T-cell (primary cell): ENCODE measurements around the gene MS4A1. TPM values are rescaled to one million over a fixed set of nuclear protein-coding genes. Genes with fewer than 3 reads are reported as not detected.

Experiments used
- ATAC-seq, 4 experiments: fragments of 200-7000 bp in 3 of 4; fragments of 150-1000 bp in 1 of 4; cut with Tn5 transposase; replicated peaks in 1 of 4; 1 replicate in 3 of 4; 2 replicates in 1 of 4; pipeline ENCODE4 v1.10.0; 2021; ENCODE audit warnings: moderate library complexity in 3 of 4, mild to moderate bottlenecking in 2 of 4, moderate number of reproducible peaks in 1 of 4
- CTCF ChIA-PET, 2 donors: fragments of 300-600 bp; sonication (Branson Sonifier 250); formaldehyde crosslinking; loops; one replicate each; lab custom pipeline; 2022; ENCODE audit warnings: antibody characterized with exemption in 2 of 2; lab: Charles Lee
- POLR2A ChIA-PET, 2 donors: fragments of 300-600 bp; sonication (Branson Sonifier 250); formaldehyde crosslinking; loops; one replicate each; lab custom pipeline; 2022; ENCODE audit warnings: antibody characterized with exemption in 2 of 2; lab: Charles Lee
- DNase-seq, 35 experiments: peaks; one replicate each; pipeline versions ENCODE4 v3.0.0 to v3.0.0-alpha.2; 2013 to 2023
- H3K27ac ChIP-seq: one replicate; pipeline ENCODE4 v1.5.1; 2013; ENCODE audit warnings: low read length
- H3K27me3 ChIP-seq, 2 experiments: replicated peaks in 1 of 2; 1 replicate in 1 of 2; 2 replicates in 1 of 2; pipeline versions ENCODE4 v1.6.1 to v1.7.0; 2013; ENCODE audit warnings: low read length in 1 of 2, mixed read lengths in 1 of 2; ENCODE audit not compliant: control insufficient read depth in 2 of 2, insufficient read depth in 2 of 2; ENCODE audit errors: extremely low read depth in 1 of 2
- H3K36me3 ChIP-seq, 2 donors: 1 replicate in 1 of 2; 2 replicates in 1 of 2; pipeline versions ENCODE4 v1.6.1 to v1.7.0; 2013; ENCODE audit warnings: low read length in 1 of 2; ENCODE audit not compliant: control insufficient read depth in 2 of 2, insufficient read depth in 1 of 2; ENCODE audit errors: extremely low read depth in 1 of 2
- H3K4me1 ChIP-seq, 2 experiments: 1 replicate in 1 of 2; 2 replicates in 1 of 2; pipeline versions ENCODE4 v1.6.1 to v1.7.0; 2013; ENCODE audit warnings: low read length in 2 of 2, mixed read lengths in 1 of 2; ENCODE audit not compliant: insufficient read depth in 2 of 2, control insufficient read depth in 1 of 2; ENCODE audit errors: extremely low read depth in 1 of 2
- H3K4me3 ChIP-seq, 2 donors: 1 replicate in 1 of 2; 2 replicates in 1 of 2; pipeline versions ENCODE4 v1.5.1 to v1.7.0; 2013; ENCODE audit warnings: mild to moderate bottlenecking in 2 of 2, low read length in 1 of 2, moderate library complexity in 1 of 2; ENCODE audit not compliant: control insufficient read depth in 1 of 2; ENCODE audit errors: extremely low read depth in 1 of 2
- H3K9me3 ChIP-seq: 2 replicates; pipeline ENCODE4 v1.7.0; 2013
- H3K27ac Mint-ChIP-seq, 2 donors: one replicate each; pipeline ENCODE4 v1.8.0; 2020 to 2021; ENCODE audit warnings: mild to moderate bottlenecking in 2 of 2, mixed read lengths in 2 of 2
- H3K27me3 Mint-ChIP-seq, 2 donors: one replicate each; pipeline ENCODE4 v1.8.0; 2021 to 2022; ENCODE audit warnings: mixed read lengths in 2 of 2
- H3K36me3 Mint-ChIP-seq: one replicate; pipeline ENCODE4 v1.8.0; 2021; ENCODE audit warnings: mixed read lengths
- H3K4me1 Mint-ChIP-seq, 3 donors: one replicate each; pipeline ENCODE4 v1.8.0; 2020 to 2022; ENCODE audit warnings: mixed read lengths in 3 of 3, mild to moderate bottlenecking in 1 of 3
- H3K4me3 Mint-ChIP-seq, 3 donors: one replicate each; pipeline ENCODE4 v1.8.0; 2020 to 2022; ENCODE audit warnings: mild to moderate bottlenecking in 3 of 3, mixed read lengths in 3 of 3, moderate library complexity in 3 of 3
- H3K9me3 Mint-ChIP-seq, 3 donors: one replicate each; pipeline ENCODE4 v1.8.0; 2020 to 2022; ENCODE audit warnings: mixed read lengths in 3 of 3
- WGBS: methylation state at CpG from one replicate; pipeline ENCODE4 v1.1.5; 2013; ENCODE audit warnings: missing lambda C conversion rate; ENCODE audit not compliant: insufficient coverage; 5-methylcytosine and 5-hydroxymethylcytosine counted together
- total RNA-seq, 35 experiments: library from RNA in 6 of 35; stranded (reverse) in 6 of 35; fragments of 120-200 nt in 1 of 35; gene quantifications; one replicate each; pipeline versions ENCODE4 v1.2.1 to v1.2.4 and lab custom pipeline; 2013 to 2026

MS4A1 gene
- 10 to 100 TPM in 4 of 5 donors, 1 to 10 TPM in 1; 5.6 to 54.1 (median 14.5) TPM for total RNA-seq
- 35.8 TPM for total RNA-seq (2013)
- 0.05 to 28.1 (median 4.2) reads per million in 29 experiments for total RNA-seq (lab: John Stamatoyannopoulos, UW)

DNA sequence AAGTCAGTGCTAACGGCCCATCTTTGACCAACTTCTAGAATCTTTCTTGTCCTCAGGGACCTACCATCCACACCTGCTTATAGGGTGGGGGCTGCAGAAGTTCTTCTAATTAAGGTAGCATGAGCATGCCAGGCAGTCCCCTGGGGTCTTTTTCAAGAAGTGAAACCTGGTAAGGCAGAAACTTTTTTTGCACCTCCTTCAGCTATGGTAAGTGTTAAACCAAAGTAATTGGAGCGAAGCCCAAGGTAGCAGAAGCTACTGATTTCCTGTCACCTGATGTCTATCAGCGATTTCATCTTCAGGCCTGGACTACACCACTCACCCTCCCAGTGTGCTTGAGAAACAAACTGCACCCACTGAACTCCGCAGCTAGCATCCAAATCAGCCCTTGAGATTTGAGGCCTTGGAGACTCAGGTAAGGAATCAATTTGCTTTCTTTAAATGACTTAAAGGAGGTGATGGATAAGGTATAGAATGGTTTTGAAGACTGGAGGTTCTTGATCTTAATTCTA, at the start of gene MS4A1:
MS4A1 (plus strand) TSS at position 317 of the 512 bp plus-strand sequence. CDS start 6,528 bp downstream, outside the sequence.
- peaks cover 2 to 6% of the 10 kb centered on the region in 2 donors for H3K27me3 Mint-ChIP-seq
- peak within 1 kb of the TSS; percentile 45 to 70 for H3K27ac Mint-ChIP-seq
- no peaks in the 10 kb centered on the region for H3K9me3 ChIP-seq
- no peaks in the 10 kb centered on the region for H3K36me3 Mint-ChIP-seq
- peak within 1 kb of the TSS; percentile 60 for H3K27ac ChIP-seq
- 33% methylated on average over 1 of the region's 4 CpGs for WGBS
- peak within 1 kb of the TSS in 1 of 2 donors; percentile 3 for H3K4me3 ChIP-seq
- peaks cover 0 to 6% of the 10 kb centered on the region in 2 experiments for H3K4me1 ChIP-seq
- peaks cover 0 to 27% (median 8%) of the 10 kb centered on the region in 3 donors for H3K4me1 Mint-ChIP-seq
- peak within 1 kb of the TSS in 2 of 3 donors; percentile 21 to 42 for H3K4me3 Mint-ChIP-seq
- H3K27me3 ChIP-seq = no peaks in the 10 kb centered on the region
- H3K36me3 ChIP-seq = no peaks in the 10 kb centered on the region
- DNase-seq (peak in 2 of 35 experiments; percentile 9 to 42), ATAC-seq (peak; percentile 13 to 60 (median 36))
- H3K9me3 Mint-ChIP-seq = peaks cover 0 to under 1% (median 0%) of the 10 kb centered on the region in 3 donors
- ChIA-PET CTCF (no interaction called here), POLR2A (no interaction called here)

DNA sequence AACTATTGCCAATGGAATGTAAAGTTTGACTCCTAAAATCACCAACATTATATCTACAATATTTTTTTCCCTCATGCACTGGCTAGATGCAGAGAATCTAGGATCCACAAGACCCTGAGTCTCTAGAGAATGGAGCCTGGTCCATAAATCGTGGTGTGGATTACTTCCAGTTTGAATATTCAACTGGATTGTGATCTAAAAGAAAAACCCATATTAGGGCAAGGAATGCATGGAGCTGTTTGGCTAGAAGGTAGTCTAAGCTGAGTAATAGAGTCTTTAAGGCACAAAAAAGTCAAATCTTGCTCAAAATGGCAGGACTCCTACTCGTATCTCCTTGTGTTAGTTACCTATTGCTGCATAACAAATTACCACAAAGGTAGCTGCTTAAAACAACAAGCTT, 35.6 kb upstream of the MS4A1 start:
- H3K36me3 Mint-ChIP-seq = no peaks in the 10 kb centered on the region
- CTCF ChIA-PET = interaction anchor here in 1 of 2 donors (0.6 kb wide), 1 partner anchor 56 kb away, joined by 3 read pairs; no protein-coding TSS in a partner anchor
- Histone ChIP-seq H3K27ac (no peak overlapping the region), H3K4me3 (no peak overlapping the region), H3K36me3 (no peaks in the 10 kb centered on the region), H3K4me1 (no peaks in the 10 kb centered on the region), H3K9me3 (no peaks in the 10 kb centered on the region), H3K27me3 (peaks cover 0 to 5% of the 10 kb centered on the region in 2 experiments)
- ATAC-seq (no peak), DNase-seq (no peak)
- POLR2A ChIA-PET = interaction anchor here in 1 of 2 donors (0.6 kb wide), 1 partner anchor 805 kb away, joined by 3 read pairs; no protein-coding TSS in a partner anchor
- WGBS = 0% methylated on average over 1 of the region's 2 CpGs
- no peak overlapping the region for H3K4me3 Mint-ChIP-seq
- no peak overlapping the region for H3K27ac Mint-ChIP-seq
- no peaks in the 10 kb centered on the region for H3K9me3 Mint-ChIP-seq
- no peaks in the 10 kb centered on the region for H3K4me1 Mint-ChIP-seq
- H3K27me3 Mint-ChIP-seq = peaks cover 14 to 17% of the 10 kb centered on the region in 2 donors

DNA sequence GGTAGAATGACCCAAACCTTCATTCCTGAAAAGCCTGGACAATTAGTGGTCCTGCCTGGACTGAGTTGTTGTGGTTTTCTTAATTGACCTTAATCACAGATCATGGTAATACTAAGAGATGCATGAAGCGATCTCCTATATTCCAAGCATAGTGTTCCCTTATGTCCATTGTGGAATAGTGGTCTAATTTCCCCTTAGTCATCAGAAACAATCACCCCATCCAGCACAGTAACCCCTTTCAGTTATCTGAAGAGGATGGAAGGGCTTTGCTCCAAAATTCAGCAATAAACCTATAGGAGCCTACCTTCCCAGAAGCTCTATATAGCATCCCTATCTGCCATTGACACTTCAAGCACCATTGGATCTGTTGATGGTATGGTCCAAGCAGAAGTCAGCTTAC, 33.0 kb upstream of the MS4A1 start:
- Mint-ChIP-seq H3K4me3 (no peak overlapping the region), H3K36me3 (no peaks in the 10 kb centered on the region), H3K9me3 (no peaks in the 10 kb centered on the region), H3K27ac (no peak overlapping the region), H3K27me3 (peaks cover 3 to 13% of the 10 kb centered on the region in 2 donors), H3K4me1 (no peaks in the 10 kb centered on the region)
- WGBS = no CpG with 5 or more reads among the region's 1 CpG
- DNase-seq (no peak), ATAC-seq (no peak)
- H3K27me3 ChIP-seq = peaks cover 0 to 2% of the 10 kb centered on the region in 2 experiments
- no peaks in the 10 kb centered on the region for H3K4me1 ChIP-seq
- no peaks in the 10 kb centered on the region for H3K36me3 ChIP-seq
- H3K9me3 ChIP-seq = no peaks in the 10 kb centered on the region
- no peak overlapping the region for H3K4me3 ChIP-seq
- POLR2A ChIA-PET = no interaction called here
- no peak overlapping the region for H3K27ac ChIP-seq
- CTCF ChIA-PET = no interaction called here

DNA sequence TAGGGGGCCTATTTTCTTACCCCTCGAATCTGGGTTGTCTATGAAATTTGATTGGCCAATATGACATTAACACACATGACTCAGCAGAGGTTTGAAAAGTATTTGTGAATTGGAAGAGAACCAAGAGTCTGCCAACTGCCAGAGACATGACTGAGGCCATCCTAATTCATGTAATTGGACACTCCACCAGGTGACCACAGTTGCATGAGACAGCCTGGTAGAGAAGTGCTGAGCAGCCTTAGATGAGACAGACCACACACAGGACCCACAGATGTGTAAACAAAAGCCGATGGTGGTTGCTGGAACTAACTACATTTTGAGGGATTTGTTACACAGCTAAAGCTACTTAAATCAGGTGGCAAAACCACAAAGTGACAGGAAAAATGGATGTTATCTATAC, 27.1 kb upstream of the MS4A1 start:
- H3K4me3 Mint-ChIP-seq = no peak overlapping the region
- H3K4me1 Mint-ChIP-seq = no peaks in the 10 kb centered on the region
- no peaks in the 10 kb centered on the region for H3K36me3 Mint-ChIP-seq
- ATAC-seq (no peak), DNase-seq (no peak)
- H3K9me3 Mint-ChIP-seq = no peaks in the 10 kb centered on the region
- H3K27ac Mint-ChIP-seq = no peak overlapping the region
- 0% methylated on average over 1 of the region's 2 CpGs for WGBS
- Histone ChIP-seq H3K4me3 (no peak overlapping the region), H3K36me3 (no peaks in the 10 kb centered on the region), H3K4me1 (no peaks in the 10 kb centered on the region), H3K27ac (no peak overlapping the region), H3K9me3 (no peaks in the 10 kb centered on the region), H3K27me3 (no peaks in the 10 kb centered on the region)
- peaks cover 24 to 30% of the 10 kb centered on the region in 2 donors for H3K27me3 Mint-ChIP-seq
- POLR2A ChIA-PET = no interaction called here
- CTCF ChIA-PET = no interaction called here

DNA sequence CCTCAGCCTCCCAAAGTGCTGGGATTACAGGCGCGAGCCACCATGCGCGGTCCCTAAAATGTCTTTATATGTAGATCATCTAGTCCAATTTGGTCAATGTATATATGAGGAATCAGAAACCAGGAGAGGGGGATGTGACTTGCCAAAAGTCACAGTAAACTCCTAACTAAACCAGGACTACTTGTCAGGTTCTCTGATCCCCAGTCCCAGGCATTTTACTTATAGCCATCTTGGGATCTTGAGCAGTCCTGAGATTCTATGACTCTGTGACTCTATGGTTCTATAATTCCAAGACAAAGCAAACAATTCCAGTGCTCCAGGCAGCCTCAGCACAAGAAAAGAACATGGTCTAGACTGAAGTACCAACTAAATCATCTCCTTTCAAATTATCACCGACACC, 26.4 kb upstream of the MS4A1 start, which contains the start of gene MS4A5:
MS4A5 (plus strand) TSS at position 301 of the 400 bp plus-strand sequence. CDS start 103 bp downstream, outside the sequence.
- Histone ChIP-seq H3K4me1 (no peaks in the 10 kb centered on the region), H3K27ac (no peak within 1 kb of the TSS), H3K4me3 (no peak within 1 kb of the TSS), H3K36me3 (no peaks in the 10 kb centered on the region), H3K27me3 (no peaks in the 10 kb centered on the region), H3K9me3 (no peaks in the 10 kb centered on the region)
- Mint-ChIP-seq H3K27ac (no peak within 1 kb of the TSS), H3K4me3 (no peak within 1 kb of the TSS), H3K27me3 (peaks cover 24 to 32% of the 10 kb centered on the region in 2 donors), H3K9me3 (no peaks in the 10 kb centered on the region), H3K4me1 (no peaks in the 10 kb centered on the region), H3K36me3 (no peaks in the 10 kb centered on the region)
- CTCF ChIA-PET = no interaction called here
- POLR2A ChIA-PET = no interaction called here
- ATAC-seq (no peak), DNase-seq (no peak)
- WGBS = 83% methylated on average over 1 of the region's 5 CpGs

DNA sequence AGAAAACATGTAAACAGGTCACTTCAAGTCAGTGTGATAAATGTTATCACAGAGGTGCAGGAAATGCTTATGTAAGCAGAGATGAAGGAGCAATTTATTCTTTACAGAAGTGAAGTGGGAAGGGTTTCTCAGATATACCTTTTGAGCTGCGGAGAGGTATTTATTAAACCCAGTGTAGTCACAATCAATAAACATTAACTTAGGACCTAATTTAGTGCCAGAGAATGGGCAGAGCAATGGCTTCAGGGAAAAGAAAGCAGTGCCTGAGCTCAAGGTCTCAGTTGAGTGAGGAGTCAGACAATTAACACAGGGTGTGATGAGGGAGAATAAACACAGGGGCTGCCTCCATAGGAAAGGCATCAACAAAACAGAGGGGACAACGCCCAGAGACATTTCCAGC, 24.4 kb upstream of the MS4A1 start:
- Mint-ChIP-seq H3K27me3 (peaks cover 22 to 26% of the 10 kb centered on the region in 2 donors), H3K4me1 (no peaks in the 10 kb centered on the region), H3K9me3 (no peaks in the 10 kb centered on the region), H3K4me3 (no peak overlapping the region), H3K27ac (no peak overlapping the region), H3K36me3 (no peaks in the 10 kb centered on the region)
- WGBS = 64% methylated on average over 1 of the region's 2 CpGs
- Histone ChIP-seq H3K4me1 (no peaks in the 10 kb centered on the region), H3K4me3 (no peak overlapping the region), H3K9me3 (no peaks in the 10 kb centered on the region), H3K27ac (no peak overlapping the region), H3K36me3 (no peaks in the 10 kb centered on the region), H3K27me3 (no peaks in the 10 kb centered on the region)
- DNase-seq (no peak), ATAC-seq (no peak)
- ChIA-PET POLR2A (no interaction called here), CTCF (no interaction called here)
